Measurements from ENCODE around the gene C16orf74.

DNA sequence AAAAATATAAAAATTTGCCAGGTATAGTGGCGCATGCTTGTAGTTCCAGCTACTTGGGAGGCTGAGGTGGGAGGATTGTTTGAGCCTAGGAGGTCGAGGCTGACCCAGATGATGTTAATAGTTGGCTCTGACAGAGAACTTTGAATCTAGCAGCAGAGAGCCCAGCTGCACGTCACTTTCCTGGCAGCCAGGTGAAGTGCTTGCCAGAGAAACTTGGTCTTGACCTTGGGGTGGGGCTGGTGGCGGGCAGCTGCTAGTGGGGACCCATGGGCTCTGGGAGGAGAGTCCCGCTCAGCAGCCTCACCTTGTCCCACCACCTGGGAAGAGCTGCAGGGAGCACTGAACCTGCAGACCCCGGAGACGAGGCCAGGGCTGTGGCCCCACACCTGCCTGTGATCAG lies 3.1 kb upstream of the C16orf74 start:
- TF ChIP-seq, protein P1, sequence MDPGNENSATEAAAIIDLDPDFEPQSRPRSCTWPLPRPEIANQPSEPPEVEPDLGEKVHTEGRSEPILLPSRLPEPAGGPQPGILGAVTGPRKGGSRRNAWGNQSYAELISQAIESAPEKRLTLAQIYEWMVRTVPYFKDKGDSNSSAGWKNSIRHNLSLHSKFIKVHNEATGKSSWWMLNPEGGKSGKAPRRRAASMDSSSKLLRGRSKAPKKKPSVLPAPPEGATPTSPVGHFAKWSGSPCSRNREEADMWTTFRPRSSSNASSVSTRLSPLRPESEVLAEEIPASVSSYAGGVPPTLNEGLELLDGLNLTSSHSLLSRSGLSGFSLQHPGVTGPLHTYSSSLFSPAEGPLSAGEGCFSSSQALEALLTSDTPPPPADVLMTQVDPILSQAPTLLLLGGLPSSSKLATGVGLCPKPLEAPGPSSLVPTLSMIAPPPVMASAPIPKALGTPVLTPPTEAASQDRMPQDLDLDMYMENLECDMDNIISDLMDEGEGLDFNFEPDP (CRISPR knock-in tag; conservative IDR thresholded peaks at IDR 0.05), result no peak
- TF ChIP-seq HOXA5 (CRISPR knock-in tag; IDR thresholded peaks at IDR 0.05) (no peak), ZFX (CRISPR knock-in tag; IDR thresholded peaks at IDR 0.05; ENCODE audit: low read depth) (no peak), ESRRA (CRISPR knock-in tag; IDR thresholded peaks at IDR 0.05; ENCODE audit: low read depth) (no peak), ZNF670 (CRISPR knock-in tag; IDR thresholded peaks at IDR 0.05; ENCODE audit: borderline replicate concordance) (no peak), HMG20B (CRISPR knock-in tag; conservative IDR thresholded peaks at IDR 0.05) (no peak), FOXJ3 (CRISPR knock-in tag; IDR thresholded peaks at IDR 0.05; ENCODE audit: borderline replicate concordance) (no peak), NCOA5 (CRISPR knock-in tag; IDR thresholded peaks at IDR 0.05) (no peak), ATF7 (IDR thresholded peaks at IDR 0.05) (no peak), ATF7 (CRISPR knock-in tag; IDR thresholded peaks at IDR 0.05) (no peak)
- TF ChIP-seq, protein P2, sequence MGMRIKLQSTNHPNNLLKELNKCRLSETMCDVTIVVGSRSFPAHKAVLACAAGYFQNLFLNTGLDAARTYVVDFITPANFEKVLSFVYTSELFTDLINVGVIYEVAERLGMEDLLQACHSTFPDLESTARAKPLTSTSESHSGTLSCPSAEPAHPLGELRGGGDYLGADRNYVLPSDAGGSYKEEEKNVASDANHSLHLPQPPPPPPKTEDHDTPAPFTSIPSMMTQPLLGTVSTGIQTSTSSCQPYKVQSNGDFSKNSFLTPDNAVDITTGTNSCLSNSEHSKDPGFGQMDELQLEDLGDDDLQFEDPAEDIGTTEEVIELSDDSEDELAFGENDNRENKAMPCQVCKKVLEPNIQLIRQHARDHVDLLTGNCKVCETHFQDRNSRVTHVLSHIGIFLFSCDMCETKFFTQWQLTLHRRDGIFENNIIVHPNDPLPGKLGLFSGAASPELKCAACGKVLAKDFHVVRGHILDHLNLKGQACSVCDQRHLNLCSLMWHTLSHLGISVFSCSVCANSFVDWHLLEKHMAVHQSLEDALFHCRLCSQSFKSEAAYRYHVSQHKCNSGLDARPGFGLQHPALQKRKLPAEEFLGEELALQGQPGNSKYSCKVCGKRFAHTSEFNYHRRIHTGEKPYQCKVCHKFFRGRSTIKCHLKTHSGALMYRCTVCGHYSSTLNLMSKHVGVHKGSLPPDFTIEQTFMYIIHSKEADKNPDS (CRISPR knock-in tag; IDR thresholded peaks at IDR 0.05), result no peak
